ENCODE data around the gene CARD19. TPM values are rescaled to one million over a fixed set of nuclear protein-coding genes. Genes with fewer than 3 reads are reported as not detected.

The CARD19 gene
- total and polyA plus RNA-seq, 3 experiments from 2014 or later = 43.2 to 66.4 (median 43.6) TPM

GRCh38 chr9:93091453-93092081 lies 4.5 kb upstream of the CARD19 start:
- no peak overlapping the region for H3K4me3 Mint-ChIP-seq
- no peaks in the 10 kb centered on the region for H3K27me3 Mint-ChIP-seq
- peak overlapping the region in 7 of 8 donors; percentile 50 to 94 (median 74) for H3K27ac Mint-ChIP-seq
- peak in 1 of 5 donors; percentile 55 for DNase-seq
- peaks cover 32 to 58% (median 43%) of the 10 kb centered on the region in 3 donors for H3K4me1 Mint-ChIP-seq
- H3K36me3 Mint-ChIP-seq = peaks cover 2 to 26% (median 9%) of the 10 kb centered on the region in 3 donors
- Histone ChIP-seq H3K9me3 (ENCODE audit: low read length) (no peaks in the 10 kb centered on the region), H3K36me3 (ENCODE audit: insufficient read depth, low read length) (no peaks in the 10 kb centered on the region), H3K27ac (ENCODE audit: low read depth, low read length) (no peak overlapping the region), H3K4me3 (ENCODE audit: low read length) (no peak overlapping the region), H3K27me3 (ENCODE audit: insufficient read depth, low read length, poor library complexity, severe bottlenecking) (no peaks in the 10 kb centered on the region), H3K4me1 (ENCODE audit: insufficient read depth, low read length) (peaks cover 23% of the 10 kb centered on the region)
- CTCF ChIA-PET = interaction anchor here (1.1 to 1.2 kb wide), 3 partner anchors 17 to 88 kb away, joined by 3 read pairs; no protein-coding TSS in a partner anchor
- POLR2A ChIA-PET = no interaction called here
- H3K9me3 Mint-ChIP-seq = no peaks in the 10 kb centered on the region

- POLR2A ChIA-PET = no interaction called here
- H3K9me3 Mint-ChIP-seq = no peaks in the 10 kb centered on the region
Observed at GRCh38 chr9:93092251-93092991, 3.6 kb upstream of the CARD19 start.

GRCh38 chr9:93093127-93093876 lies 2.7 kb upstream of the CARD19 start:
- H3K27ac ChIP-seq (ENCODE audit: low read depth, low read length) = no peak overlapping the region
- Mint-ChIP-seq H3K9me3 (no peaks in the 10 kb centered on the region), H3K27me3 (no peaks in the 10 kb centered on the region), H3K4me3 (peak overlapping the region in 5 of 7 donors; percentile 27 to 90 (median 30)), H3K27ac (peak overlapping the region in 7 of 8 donors; percentile 36 to 98 (median 94)), H3K36me3 (peaks cover 0 to 20% (median 6%) of the 10 kb centered on the region in 3 donors), H3K4me1 (peaks cover 48 to 72% (median 57%) of the 10 kb centered on the region in 3 donors)
- no peak overlapping the region for H3K4me3 ChIP-seq (ENCODE audit: low read length)
- CTCF ChIA-PET = no interaction called here
- no peaks in the 10 kb centered on the region for H3K36me3 ChIP-seq (ENCODE audit: insufficient read depth, low read length)
- no peaks in the 10 kb centered on the region for H3K27me3 ChIP-seq (ENCODE audit: insufficient read depth, low read length, poor library complexity, severe bottlenecking)
- H3K4me1 ChIP-seq (ENCODE audit: insufficient read depth, low read length) = peaks cover 40% of the 10 kb centered on the region
- no peaks in the 10 kb centered on the region for H3K9me3 ChIP-seq (ENCODE audit: low read length)
- POLR2A ChIA-PET = interaction anchor here (0.7 kb wide), 1 partner anchor 69 kb away, joined by 6 read pairs; no protein-coding TSS in a partner anchor
- DNase-seq = peak in 1 of 5 donors; percentile 48

More at GRCh38 chr9:93092251-93092991, 3.6 kb upstream of the CARD19 start:
- Histone ChIP-seq H3K4me1 (ENCODE audit: insufficient read depth, low read length) (peaks cover 31% of the 10 kb centered on the region), H3K27me3 (ENCODE audit: insufficient read depth, low read length, poor library complexity, severe bottlenecking) (no peaks in the 10 kb centered on the region), H3K36me3 (ENCODE audit: insufficient read depth, low read length) (no peaks in the 10 kb centered on the region), H3K4me3 (ENCODE audit: low read length) (no peak overlapping the region), H3K27ac (ENCODE audit: low read depth, low read length) (no peak overlapping the region), H3K9me3 (ENCODE audit: low read length) (no peaks in the 10 kb centered on the region)
- no peak for DNase-seq
- H3K36me3 Mint-ChIP-seq = peaks cover 0 to 26% (median 6%) of the 10 kb centered on the region in 3 donors
- peak overlapping the region in 3 of 7 donors; percentile 23 to 69 (median 24) for H3K4me3 Mint-ChIP-seq
- peak overlapping the region in 7 of 8 donors; percentile 50 to 95 (median 77) for H3K27ac Mint-ChIP-seq
- CTCF ChIA-PET = interaction anchor here (1.2 kb wide), 1 partner anchor 89 kb away, joined by 3 read pairs; no protein-coding TSS in a partner anchor
- H3K27me3 Mint-ChIP-seq = no peaks in the 10 kb centered on the region
- peaks cover 39 to 63% (median 48%) of the 10 kb centered on the region in 3 donors for H3K4me1 Mint-ChIP-seq

- no peak overlapping the region for H3K27ac ChIP-seq (ENCODE audit: low read depth, low read length)
- H3K4me3 Mint-ChIP-seq = peak overlapping the region; percentile 80 to 90 (median 85)
- H3K27me3 Mint-ChIP-seq = no peaks in the 10 kb centered on the region
- peak in 1 of 5 donors; percentile 58 for DNase-seq
- H3K27me3 ChIP-seq (ENCODE audit: insufficient read depth, low read length, poor library complexity, severe bottlenecking) = no peaks in the 10 kb centered on the region
- no peaks in the 10 kb centered on the region for H3K9me3 Mint-ChIP-seq
- H3K4me1 Mint-ChIP-seq = peaks cover 51 to 78% (median 60%) of the 10 kb centered on the region in 3 donors
- POLR2A ChIA-PET = interaction anchor here (0.7 to 2.6 kb wide), 5 partner anchors 30 to 424 kb away, joined by 4 to 17 read pairs (median 6); partner anchors contain the start of gene IPPK
- no peaks in the 10 kb centered on the region for H3K36me3 ChIP-seq (ENCODE audit: insufficient read depth, low read length)
- H3K36me3 Mint-ChIP-seq = peaks cover 0 to 14% (median 3%) of the 10 kb centered on the region in 3 donors
- peaks cover 47% of the 10 kb centered on the region for H3K4me1 ChIP-seq (ENCODE audit: insufficient read depth, low read length)
- H3K4me3 ChIP-seq (ENCODE audit: low read length) = no peak overlapping the region
- peak overlapping the region; percentile 94 to 99 (median 96) for H3K27ac Mint-ChIP-seq
- no peaks in the 10 kb centered on the region for H3K9me3 ChIP-seq (ENCODE audit: low read length)
- CTCF ChIA-PET = interaction anchor here (2.3 kb wide), 1 partner anchor 137 kb away, joined by 4 read pairs; no protein-coding TSS in a partner anchor
Observed at GRCh38 chr9:93093877-93094657, 1.9 kb upstream of the CARD19 start.

GRCh38 chr9:93094658-93095204 lies 1.3 kb upstream of the CARD19 start:
- POLR2A ChIA-PET = interaction anchor here (0.7 to 2.6 kb wide), 5 partner anchors 11 to 425 kb away, joined by 4 to 17 read pairs (median 6); partner anchors contain the start of gene IPPK
- peaks cover 55 to 80% (median 60%) of the 10 kb centered on the region in 3 donors for H3K4me1 Mint-ChIP-seq
- Histone ChIP-seq H3K36me3 (ENCODE audit: insufficient read depth, low read length) (no peaks in the 10 kb centered on the region), H3K4me3 (ENCODE audit: low read length) (peak overlapping the region; percentile 76), H3K27ac (ENCODE audit: low read depth, low read length) (peak overlapping the region; percentile 91), H3K27me3 (ENCODE audit: insufficient read depth, low read length, poor library complexity, severe bottlenecking) (no peaks in the 10 kb centered on the region), H3K4me1 (ENCODE audit: insufficient read depth, low read length) (peaks cover 54% of the 10 kb centered on the region), H3K9me3 (ENCODE audit: low read length) (no peaks in the 10 kb centered on the region)
- H3K4me3 Mint-ChIP-seq = peak overlapping the region; percentile 80 to 90 (median 85)
- H3K27ac Mint-ChIP-seq = peak overlapping the region; percentile 94 to 99 (median 96)
- H3K36me3 Mint-ChIP-seq = peaks cover 0 to 10% (median 3%) of the 10 kb centered on the region in 3 donors
- H3K27me3 Mint-ChIP-seq = no peaks in the 10 kb centered on the region
- H3K9me3 Mint-ChIP-seq = no peaks in the 10 kb centered on the region
- peak in 1 of 5 donors; percentile 57 for DNase-seq
- CTCF ChIA-PET = interaction anchor here (1.0 to 2.3 kb wide), 3 partner anchors 30 to 138 kb away, joined by 4 to 6 read pairs (median 4); no protein-coding TSS in a partner anchor

- Mint-ChIP-seq H3K4me3 (peak overlapping the region; percentile 81 to 90 (median 85)), H3K36me3 (peaks cover 0 to 9% (median 3%) of the 10 kb centered on the region in 3 donors), H3K27ac (peak overlapping the region; percentile 94 to 99 (median 96)), H3K4me1 (peaks cover 59 to 82% (median 63%) of the 10 kb centered on the region in 3 donors), H3K27me3 (no peaks in the 10 kb centered on the region), H3K9me3 (no peaks in the 10 kb centered on the region)
- POLR2A ChIA-PET = interaction anchor here (0.6 to 2.6 kb wide), 9 partner anchors 12 to 425 kb away, joined by 3 to 17 read pairs (median 4); partner anchors contain the start of gene IPPK
- CTCF ChIA-PET = interaction anchor here (1.0 to 4.2 kb wide), 4 partner anchors 12 to 139 kb away, joined by 4 to 34 read pairs (median 5); no protein-coding TSS in a partner anchor
- Histone ChIP-seq H3K27me3 (ENCODE audit: insufficient read depth, low read length, poor library complexity, severe bottlenecking) (no peaks in the 10 kb centered on the region), H3K4me3 (ENCODE audit: low read length) (peak overlapping the region; percentile 76), H3K9me3 (ENCODE audit: low read length) (no peaks in the 10 kb centered on the region), H3K4me1 (ENCODE audit: insufficient read depth, low read length) (peaks cover 61% of the 10 kb centered on the region), H3K36me3 (ENCODE audit: insufficient read depth, low read length) (no peaks in the 10 kb centered on the region), H3K27ac (ENCODE audit: low read depth, low read length) (peak overlapping the region; percentile 91)
- peak; percentile 100 for DNase-seq
Observed at GRCh38 chr9:93095205-93096130, 549 bp upstream of the CARD19 start.
